ENCODE results near the gene MCEMP1. TPM values are rescaled to one million over a fixed set of nuclear protein-coding genes. Genes with fewer than 3 reads are reported as not detected.

Gene MCEMP1
- polyA plus RNA-seq, 1 donor from 2014 or later, result not detected

DNA sequence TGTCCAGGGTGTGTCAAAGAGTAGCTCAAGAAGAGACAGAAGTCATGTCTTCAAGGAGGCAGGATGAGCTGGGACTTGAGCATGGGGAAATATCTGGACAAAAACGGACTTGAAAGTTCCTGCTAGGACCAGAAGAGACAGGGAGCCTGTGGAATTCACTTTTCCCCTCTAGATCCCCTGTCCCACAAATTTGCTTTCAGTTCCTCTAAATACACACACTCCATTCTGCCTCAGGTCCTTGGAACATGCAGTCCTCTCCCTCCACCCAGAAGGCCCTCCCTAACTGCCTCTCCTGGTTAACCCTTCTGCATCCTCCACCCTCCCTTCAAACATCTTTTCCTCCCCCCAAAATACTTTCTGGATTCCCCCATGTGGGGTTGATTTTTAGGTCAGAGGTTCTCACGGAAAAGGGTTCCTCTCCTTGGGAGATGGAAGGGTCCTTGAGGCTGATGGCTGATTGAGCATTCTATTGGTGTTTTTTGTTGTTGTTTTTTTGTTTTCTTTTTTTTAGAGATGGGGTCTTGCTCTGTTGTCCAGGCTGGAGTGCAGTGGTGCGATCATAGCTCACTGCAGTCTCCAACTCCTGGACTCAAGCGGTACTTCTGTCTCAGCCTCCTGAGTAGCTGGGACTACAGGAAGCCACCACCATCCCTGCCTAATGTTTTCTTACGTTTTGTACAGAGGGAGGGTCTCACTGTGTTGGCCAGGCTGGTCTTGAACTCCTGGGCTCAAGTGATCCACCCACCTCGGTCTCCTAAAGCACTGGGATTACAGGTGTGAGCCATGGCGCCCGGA lies 14.9 kb upstream of the MCEMP1 start:
- Histone ChIP-seq H3K9me3 (ENCODE audit: low read length) (no peaks in the 10 kb centered on the region), H3K36me3 (ENCODE audit: insufficient read depth, low read length) (no peaks in the 10 kb centered on the region), H3K27ac (ENCODE audit: low read length) (no peak overlapping the region), H3K4me2 (ENCODE audit: low read length) (no peak overlapping the region), H3K4me3 (ENCODE audit: low read length) (no peak overlapping the region), H3K79me2 (replicated peaks; ENCODE audit: insufficient read depth, low read length) (no peaks in the 10 kb centered on the region), H2AFZ (ENCODE audit: low read depth, low read length) (no peak overlapping the region), H4K20me1 (ENCODE audit: insufficient read depth) (no peaks in the 10 kb centered on the region), H3K9ac (ENCODE audit: low read length) (no peak overlapping the region), H3K27me3 (ENCODE audit: insufficient read depth, low read depth, low read length) (no peaks in the 10 kb centered on the region), H3K9me2 (ENCODE audit: insufficient read depth, low read length) (no peaks in the 10 kb centered on the region), H3F3A (ENCODE audit: insufficient read depth, low read length, poor library complexity, severe bottlenecking) (no peaks in the 10 kb centered on the region)
- TF ChIP-seq EZH2 (IDR thresholded peaks at IDR 0.05; ENCODE audit: borderline replicate concordance, insufficient read depth, low read length, poor library complexity, severe bottlenecking) (no peak), RAD21 (conservative IDR thresholded peaks at IDR 0.05) (no peak), POLR2AphosphoS5 (IDR thresholded peaks at IDR 0.05) (no peak), SMC3 (conservative IDR thresholded peaks at IDR 0.05; ENCODE audit: poor library complexity) (no peak)
- TF ChIP-seq, protein P1, sequence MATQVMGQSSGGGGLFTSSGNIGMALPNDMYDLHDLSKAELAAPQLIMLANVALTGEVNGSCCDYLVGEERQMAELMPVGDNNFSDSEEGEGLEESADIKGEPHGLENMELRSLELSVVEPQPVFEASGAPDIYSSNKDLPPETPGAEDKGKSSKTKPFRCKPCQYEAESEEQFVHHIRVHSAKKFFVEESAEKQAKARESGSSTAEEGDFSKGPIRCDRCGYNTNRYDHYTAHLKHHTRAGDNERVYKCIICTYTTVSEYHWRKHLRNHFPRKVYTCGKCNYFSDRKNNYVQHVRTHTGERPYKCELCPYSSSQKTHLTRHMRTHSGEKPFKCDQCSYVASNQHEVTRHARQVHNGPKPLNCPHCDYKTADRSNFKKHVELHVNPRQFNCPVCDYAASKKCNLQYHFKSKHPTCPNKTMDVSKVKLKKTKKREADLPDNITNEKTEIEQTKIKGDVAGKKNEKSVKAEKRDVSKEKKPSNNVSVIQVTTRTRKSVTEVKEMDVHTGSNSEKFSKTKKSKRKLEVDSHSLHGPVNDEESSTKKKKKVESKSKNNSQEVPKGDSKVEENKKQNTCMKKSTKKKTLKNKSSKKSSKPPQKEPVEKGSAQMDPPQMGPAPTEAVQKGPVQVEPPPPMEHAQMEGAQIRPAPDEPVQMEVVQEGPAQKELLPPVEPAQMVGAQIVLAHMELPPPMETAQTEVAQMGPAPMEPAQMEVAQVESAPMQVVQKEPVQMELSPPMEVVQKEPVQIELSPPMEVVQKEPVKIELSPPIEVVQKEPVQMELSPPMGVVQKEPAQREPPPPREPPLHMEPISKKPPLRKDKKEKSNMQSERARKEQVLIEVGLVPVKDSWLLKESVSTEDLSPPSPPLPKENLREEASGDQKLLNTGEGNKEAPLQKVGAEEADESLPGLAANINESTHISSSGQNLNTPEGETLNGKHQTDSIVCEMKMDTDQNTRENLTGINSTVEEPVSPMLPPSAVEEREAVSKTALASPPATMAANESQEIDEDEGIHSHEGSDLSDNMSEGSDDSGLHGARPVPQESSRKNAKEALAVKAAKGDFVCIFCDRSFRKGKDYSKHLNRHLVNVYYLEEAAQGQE (IDR thresholded peaks at IDR 0.05; ENCODE audit: borderline replicate concordance), result no peak

DNA sequence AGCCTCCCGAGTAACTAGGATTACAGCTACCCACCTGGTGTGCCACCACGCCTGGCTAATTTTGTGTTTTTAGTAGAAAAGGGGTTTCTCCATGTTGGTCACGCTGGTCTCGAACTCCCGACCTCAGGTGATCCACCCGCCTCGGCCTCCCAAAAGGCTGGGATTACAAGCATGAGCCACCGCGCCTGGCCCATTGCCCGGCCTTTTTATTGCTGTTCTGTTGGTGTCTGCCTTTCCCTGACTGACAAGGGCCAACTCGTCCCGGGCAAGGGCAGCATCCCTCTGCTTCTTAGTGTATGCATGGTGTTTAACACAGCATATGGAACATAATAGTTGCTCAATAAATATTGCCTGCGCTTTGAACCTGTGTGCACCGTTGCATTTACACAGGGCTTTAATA lies 14.2 kb upstream of the MCEMP1 start:
- Histone ChIP-seq H3K36me3 (ENCODE audit: insufficient read depth, low read length) (no peaks in the 10 kb centered on the region), H3K9ac (ENCODE audit: low read length) (no peak overlapping the region), H3F3A (ENCODE audit: insufficient read depth, low read length, poor library complexity, severe bottlenecking) (no peaks in the 10 kb centered on the region), H3K27ac (ENCODE audit: low read length) (no peak overlapping the region), H3K4me3 (ENCODE audit: low read length) (no peak overlapping the region), H3K9me2 (ENCODE audit: insufficient read depth, low read length) (no peaks in the 10 kb centered on the region), H4K20me1 (ENCODE audit: insufficient read depth) (no peaks in the 10 kb centered on the region), H3K9me3 (ENCODE audit: low read length) (no peaks in the 10 kb centered on the region), H3K79me2 (replicated peaks; ENCODE audit: insufficient read depth, low read length) (no peaks in the 10 kb centered on the region), H2AFZ (ENCODE audit: low read depth, low read length) (no peak overlapping the region), H3K27me3 (ENCODE audit: insufficient read depth, low read depth, low read length) (no peaks in the 10 kb centered on the region), H3K4me2 (ENCODE audit: low read length) (no peak overlapping the region)
- TF ChIP-seq EP300 (conservative IDR thresholded peaks at IDR 0.05; ENCODE audit: poor library complexity, severe bottlenecking) (no peak), POLR2AphosphoS5 (IDR thresholded peaks at IDR 0.05) (no peak), RAD21 (conservative IDR thresholded peaks at IDR 0.05) (no peak), SMC3 (conservative IDR thresholded peaks at IDR 0.05; ENCODE audit: poor library complexity) (no peak), TAF1 (IDR thresholded peaks at IDR 0.05; ENCODE audit: low read depth) (no peak), MXI1 (conservative IDR thresholded peaks at IDR 0.05; ENCODE audit: poor library complexity, severe bottlenecking) (no peak), EZH2 (IDR thresholded peaks at IDR 0.05; ENCODE audit: borderline replicate concordance, insufficient read depth, low read length, poor library complexity, severe bottlenecking) (no peak)
- TF ChIP-seq, protein P2, sequence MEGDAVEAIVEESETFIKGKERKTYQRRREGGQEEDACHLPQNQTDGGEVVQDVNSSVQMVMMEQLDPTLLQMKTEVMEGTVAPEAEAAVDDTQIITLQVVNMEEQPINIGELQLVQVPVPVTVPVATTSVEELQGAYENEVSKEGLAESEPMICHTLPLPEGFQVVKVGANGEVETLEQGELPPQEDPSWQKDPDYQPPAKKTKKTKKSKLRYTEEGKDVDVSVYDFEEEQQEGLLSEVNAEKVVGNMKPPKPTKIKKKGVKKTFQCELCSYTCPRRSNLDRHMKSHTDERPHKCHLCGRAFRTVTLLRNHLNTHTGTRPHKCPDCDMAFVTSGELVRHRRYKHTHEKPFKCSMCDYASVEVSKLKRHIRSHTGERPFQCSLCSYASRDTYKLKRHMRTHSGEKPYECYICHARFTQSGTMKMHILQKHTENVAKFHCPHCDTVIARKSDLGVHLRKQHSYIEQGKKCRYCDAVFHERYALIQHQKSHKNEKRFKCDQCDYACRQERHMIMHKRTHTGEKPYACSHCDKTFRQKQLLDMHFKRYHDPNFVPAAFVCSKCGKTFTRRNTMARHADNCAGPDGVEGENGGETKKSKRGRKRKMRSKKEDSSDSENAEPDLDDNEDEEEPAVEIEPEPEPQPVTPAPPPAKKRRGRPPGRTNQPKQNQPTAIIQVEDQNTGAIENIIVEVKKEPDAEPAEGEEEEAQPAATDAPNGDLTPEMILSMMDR (IDR thresholded peaks at IDR 0.05; ENCODE audit: poor library complexity, severe bottlenecking), result no peak
- TF ChIP-seq, protein P1 (IDR thresholded peaks at IDR 0.05; ENCODE audit: borderline replicate concordance), result no peak
